ENCODE data around the gene SMC1A. TPM values are rescaled to one million over a fixed set of nuclear protein-coding genes. Genes with fewer than 3 reads are reported as not detected.

SMC1A gene
- total and polyA plus RNA-seq, 3 donors from 2014 or later, result 18.6 to 37.7 (median 28.8) TPM

DNA sequence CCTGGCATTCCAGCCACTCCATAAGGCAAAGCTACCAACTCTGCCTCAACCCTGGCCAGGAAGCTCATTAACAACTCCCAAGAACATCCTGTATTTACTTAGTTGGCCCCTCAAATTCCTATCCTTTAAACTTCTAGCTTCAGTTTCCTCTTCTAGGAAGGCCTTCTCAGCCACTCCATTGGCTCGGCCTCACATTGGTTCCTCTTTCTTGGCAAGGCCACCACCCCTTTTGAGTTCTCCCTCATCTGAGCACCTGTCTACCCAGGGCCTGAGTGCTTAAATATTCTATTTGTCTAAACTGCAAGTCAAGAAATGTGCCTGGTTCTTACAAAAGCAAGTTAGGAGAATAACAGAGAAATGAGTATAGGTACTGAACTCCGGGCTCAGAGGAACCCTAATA is 10.0 kb downstream of the SMC1A start:
- no peaks in the 10 kb centered on the region for H3K9me3 ChIP-seq
- no peaks in the 10 kb centered on the region for H3K36me3 ChIP-seq (ENCODE audit: low read depth, missing control alignments)
- intact Hi-C loops (cut with DNase I; ENCODE audit: low total_unique reads), result no loop called here
- no peak for DNase-seq
- H3K27ac ChIP-seq, result no peak overlapping the region
- no peak overlapping the region for H3K4me3 ChIP-seq
- no peaks in the 10 kb centered on the region for H3K27me3 ChIP-seq
- no peaks in the 10 kb centered on the region for H3K4me1 ChIP-seq
- TF ChIP-seq, protein P1, sequence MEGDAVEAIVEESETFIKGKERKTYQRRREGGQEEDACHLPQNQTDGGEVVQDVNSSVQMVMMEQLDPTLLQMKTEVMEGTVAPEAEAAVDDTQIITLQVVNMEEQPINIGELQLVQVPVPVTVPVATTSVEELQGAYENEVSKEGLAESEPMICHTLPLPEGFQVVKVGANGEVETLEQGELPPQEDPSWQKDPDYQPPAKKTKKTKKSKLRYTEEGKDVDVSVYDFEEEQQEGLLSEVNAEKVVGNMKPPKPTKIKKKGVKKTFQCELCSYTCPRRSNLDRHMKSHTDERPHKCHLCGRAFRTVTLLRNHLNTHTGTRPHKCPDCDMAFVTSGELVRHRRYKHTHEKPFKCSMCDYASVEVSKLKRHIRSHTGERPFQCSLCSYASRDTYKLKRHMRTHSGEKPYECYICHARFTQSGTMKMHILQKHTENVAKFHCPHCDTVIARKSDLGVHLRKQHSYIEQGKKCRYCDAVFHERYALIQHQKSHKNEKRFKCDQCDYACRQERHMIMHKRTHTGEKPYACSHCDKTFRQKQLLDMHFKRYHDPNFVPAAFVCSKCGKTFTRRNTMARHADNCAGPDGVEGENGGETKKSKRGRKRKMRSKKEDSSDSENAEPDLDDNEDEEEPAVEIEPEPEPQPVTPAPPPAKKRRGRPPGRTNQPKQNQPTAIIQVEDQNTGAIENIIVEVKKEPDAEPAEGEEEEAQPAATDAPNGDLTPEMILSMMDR (IDR thresholded peaks at IDR 0.05), result no peak
- TF ChIP-seq POLR2A (IDR thresholded peaks at IDR 0.05), result no peak
- 87 to 96% methylated on average over 2 of the region's 2 CpGs for WGBS, 2 donors

DNA sequence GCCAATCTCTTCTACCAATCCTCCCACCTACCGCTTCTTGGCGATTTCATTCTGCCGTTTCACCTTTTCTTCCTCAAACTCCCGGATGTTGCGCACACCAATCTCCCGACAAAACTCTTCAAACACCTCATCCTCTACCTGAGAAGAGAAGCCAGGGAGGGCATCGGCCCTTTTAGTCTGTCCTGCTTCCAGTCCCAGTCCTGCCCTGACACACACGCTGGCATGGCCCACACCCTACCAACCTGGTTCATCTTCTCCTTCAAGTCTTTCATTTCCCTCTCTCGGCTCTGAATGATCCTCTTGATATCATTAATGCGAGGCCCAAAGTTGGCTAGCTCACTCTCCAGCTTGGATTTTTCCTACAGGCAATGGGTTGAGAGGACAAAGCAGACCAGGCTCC is 18.9 kb downstream of the SMC1A start:
- WGBS, 2 donors, result 94 to 95% methylated on average over 10 of the region's 10 CpGs
- H3K36me3 ChIP-seq (ENCODE audit: low read depth, missing control alignments), result no peaks in the 10 kb centered on the region

DNA sequence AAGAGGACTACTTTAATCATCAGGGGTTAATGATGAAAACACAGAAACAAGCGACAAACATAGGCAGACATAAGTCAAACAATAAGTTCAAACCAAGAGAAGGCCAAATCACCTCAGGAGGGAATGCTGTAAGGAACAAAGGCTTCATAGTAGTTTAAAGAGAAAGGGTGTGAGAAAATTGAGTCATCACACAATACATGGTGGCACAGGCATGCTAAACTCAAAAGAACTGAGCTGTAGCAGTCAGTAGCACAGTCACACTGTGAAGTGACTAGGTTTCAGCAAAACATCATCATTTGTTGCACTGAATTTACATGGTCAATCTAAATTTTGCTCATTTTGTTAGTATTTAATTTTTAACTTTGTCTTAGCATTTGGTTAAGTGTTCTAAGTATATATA is 24.2 kb downstream of the SMC1A start:
- H3K9me3 ChIP-seq, result no peaks in the 10 kb centered on the region
- no peaks in the 10 kb centered on the region for H3K27me3 ChIP-seq
- no peak overlapping the region for H3K4me3 ChIP-seq
- 93 to 100% methylated on average over 1 of the region's 1 CpG for WGBS, 2 donors
- DNase-seq, result no peak
- no peak overlapping the region for H3K27ac ChIP-seq
- TF ChIP-seq, protein P1 (IDR thresholded peaks at IDR 0.05), result no peak
- no peak for TF ChIP-seq POLR2A (IDR thresholded peaks at IDR 0.05)
- no peaks in the 10 kb centered on the region for H3K36me3 ChIP-seq (ENCODE audit: low read depth, missing control alignments)
- intact Hi-C loops (cut with DNase I; ENCODE audit: low total_unique reads), result no loop called here
- H3K4me1 ChIP-seq, result no peaks in the 10 kb centered on the region

More for the DNA sequence above, 18.9 kb downstream of the SMC1A start:
- Histone ChIP-seq H3K27ac (no peak overlapping the region), H3K4me1 (no peaks in the 10 kb centered on the region), H3K27me3 (no peaks in the 10 kb centered on the region), H3K9me3 (no peaks in the 10 kb centered on the region), H3K4me3 (no peak overlapping the region)
- DNase-seq, result no peak
- TF ChIP-seq, protein P1 (IDR thresholded peaks at IDR 0.05), result no peak
- TF ChIP-seq POLR2A (IDR thresholded peaks at IDR 0.05), result no peak
- intact Hi-C loops (cut with DNase I; ENCODE audit: low total_unique reads), result no loop called here

DNA sequence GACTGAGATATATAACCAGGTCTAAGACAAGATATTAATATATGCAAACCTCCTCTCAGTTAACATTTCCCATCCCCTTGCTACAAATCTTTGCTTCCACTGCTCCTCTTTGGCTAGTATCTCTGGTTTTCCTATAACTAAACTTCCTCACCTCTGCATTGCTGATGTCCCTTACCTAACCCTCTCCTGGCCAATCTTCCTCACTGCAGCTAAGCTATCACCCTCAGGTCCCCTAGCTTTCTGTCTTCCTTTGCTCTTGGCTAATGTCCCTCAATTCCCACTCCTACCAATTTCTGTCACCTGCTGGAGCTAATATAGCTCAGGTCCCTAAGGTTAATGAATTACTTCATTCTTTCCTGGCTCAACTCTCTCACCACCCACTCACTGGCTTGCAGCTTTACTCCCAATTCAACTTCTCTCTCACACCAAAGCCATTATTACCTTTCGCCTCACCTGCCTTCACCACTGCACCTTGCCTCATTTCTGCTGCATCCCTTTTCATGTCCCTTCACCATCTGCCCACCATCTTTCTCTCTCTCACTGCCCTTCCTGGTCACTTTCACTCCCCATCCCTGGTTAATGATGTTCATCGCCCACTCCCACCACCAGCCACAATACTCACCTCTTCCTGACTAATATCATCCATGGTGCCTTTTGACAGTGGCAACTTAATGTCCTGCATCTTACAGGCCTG is 26.7 kb downstream of the SMC1A start:
- no peak for TF ChIP-seq POLR2A (IDR thresholded peaks at IDR 0.05)
- TF ChIP-seq, protein P1 (IDR thresholded peaks at IDR 0.05), result no peak
- H3K36me3 ChIP-seq (ENCODE audit: low read depth, missing control alignments), result no peaks in the 10 kb centered on the region
- H3K4me3 ChIP-seq, result no peak overlapping the region
- H3K27ac ChIP-seq, result no peak overlapping the region
- intact Hi-C loops (cut with DNase I; ENCODE audit: low total_unique reads), result no loop called here
- no peaks in the 10 kb centered on the region for H3K4me1 ChIP-seq
- H3K9me3 ChIP-seq, result no peaks in the 10 kb centered on the region
- no peak for DNase-seq
- H3K27me3 ChIP-seq, result no peaks in the 10 kb centered on the region
- 94 to 100% methylated on average over 2 of the region's 2 CpGs for WGBS, 2 donors
